GM12892 (cell line): ENCODE data around the gene TUBA8.

Experiments used
- POLR2A ChIP-seq: IDR thresholded peaks from 2 replicates; pipeline ENCODE4 v1.6.1; 2011; ENCODE audit warnings: low read depth, low read length, control low read depth
- POLR2AphosphoS5 ChIP-seq: IDR thresholded peaks from 2 replicates; pipeline ENCODE4 v1.6.1; 2011; ENCODE audit warnings: low read depth, low read length, control low read depth
- TAF1 ChIP-seq: IDR thresholded peaks from 2 replicates; pipeline ENCODE4 v1.6.1; 2011; ENCODE audit warnings: low read depth, mild to moderate bottlenecking, control low read depth, low read length, borderline replicate concordance

- TF ChIP-seq POLR2AphosphoS5 (no peak), POLR2A (no peak), TAF1 (no peak)
Observed at GRCh38 chr22:18096823-18097222, 13.8 kb upstream of the TUBA8 start.
